Ammon's horn (tissue), 1 donor: Measurements from ENCODE around the gene PCDHGA9.
"Not testable (repeated sequence)": the region's sequence is repeated elsewhere in the genome, so short reads cannot be mapped to it uniquely, and the experiment has no call there.

Source experiments
- DNase-seq: peaks from one replicate; pipeline ENCODE4 v3.0.0-alpha.2; 2016; ENCODE audit warnings: low spot score

PCDHGA9 gene

GRCh38 chr5:141384471-141385267 lies 17.9 kb upstream of the PCDHGA9 start:
- no peak for DNase-seq

GRCh38 chr5:141387557-141388311 lies 14.8 kb upstream of the PCDHGA9 start, which contains the start of gene PCDHGB4:
Gene PCDHGB4, plus strand, starts transcription at chr5:141387698. Its CDS starts 187 bp downstream, at chr5:141387885.
- not testable (repeated sequence) for DNase-seq

- no peak for DNase-seq
Measured at GRCh38 chr5:141388661-141389060, 13.9 kb upstream of the PCDHGA9 start.

- DNase-seq: no peak
Measured at GRCh38 chr5:141389153-141390042, 13.2 kb upstream of the PCDHGA9 start.

- no peak for DNase-seq
Measured at GRCh38 chr5:141392429-141393198, 10.0 kb upstream of the PCDHGA9 start, which contains the start of gene PCDHGA8. Gene PCDHGA8, plus strand, starts transcription at chr5:141392633. Its CDS starts 181 bp downstream, at chr5:141392814.

GRCh38 chr5:141393267-141393666 lies 9.3 kb upstream of the PCDHGA9 start:
- DNase-seq: no peak

- DNase-seq: not testable (repeated sequence)
Measured at GRCh38 chr5:141394401-141395187, 8.0 kb upstream of the PCDHGA9 start.

- DNase-seq: not testable (repeated sequence)
Measured at GRCh38 chr5:141397756-141398551, 4.6 kb upstream of the PCDHGA9 start, which contains the start of gene PCDHGB5. Gene PCDHGB5, plus strand, starts transcription at chr5:141397947. Its CDS starts 181 bp downstream, at chr5:141398128.

- DNase-seq: no peak
Measured at GRCh38 chr5:141398608-141399007, 4.0 kb upstream of the PCDHGA9 start.

- no peak for DNase-seq
Measured at GRCh38 chr5:141399555-141400258, 2.9 kb upstream of the PCDHGA9 start.

GRCh38 chr5:141403387-141403786 lies 809 bp downstream of the PCDHGA9 start:
- no peak for DNase-seq

- DNase-seq: not testable (repeated sequence)
Measured at GRCh38 chr5:141407790-141408505, 5.4 kb downstream of the PCDHGA9 start, which contains the start of gene PCDHGB6. Gene PCDHGB6, plus strand, starts transcription at chr5:141408021. Its CDS starts 182 bp downstream, at chr5:141408203.

- no peak for DNase-seq
Measured at GRCh38 chr5:141409598-141410306, 7.2 kb downstream of the PCDHGA9 start.

- no peak for DNase-seq
Measured at GRCh38 chr5:141411575-141411974, 9.0 kb downstream of the PCDHGA9 start.

GRCh38 chr5:141412854-141413539 lies 10.4 kb downstream of the PCDHGA9 start, which contains the start of gene PCDHGA10:
Gene PCDHGA10, plus strand, starts transcription at chr5:141412987. Its CDS starts 189 bp downstream, at chr5:141413176.
- DNase-seq: no peak

GRCh38 chr5:141413540-141414069 lies 11.0 kb downstream of the PCDHGA9 start:
- no peak for DNase-seq
